GM21576 (cell line): ENCODE measurements around the gene ASMTL.
"Not testable (repeated sequence)": the region's sequence is repeated elsewhere in the genome, so short reads cannot be mapped to it uniquely, and the experiment has no call there.

ENCODE experiments used
- ATAC-seq: cut with Tn5 transposase; IDR thresholded peaks from one replicate; pipeline ENCODE4 v1.9.1; 2021; ENCODE audit warnings: mild to moderate bottlenecking, moderate library complexity; ENCODE audit not compliant: unreplicated experiment

The ASMTL gene

DNA sequence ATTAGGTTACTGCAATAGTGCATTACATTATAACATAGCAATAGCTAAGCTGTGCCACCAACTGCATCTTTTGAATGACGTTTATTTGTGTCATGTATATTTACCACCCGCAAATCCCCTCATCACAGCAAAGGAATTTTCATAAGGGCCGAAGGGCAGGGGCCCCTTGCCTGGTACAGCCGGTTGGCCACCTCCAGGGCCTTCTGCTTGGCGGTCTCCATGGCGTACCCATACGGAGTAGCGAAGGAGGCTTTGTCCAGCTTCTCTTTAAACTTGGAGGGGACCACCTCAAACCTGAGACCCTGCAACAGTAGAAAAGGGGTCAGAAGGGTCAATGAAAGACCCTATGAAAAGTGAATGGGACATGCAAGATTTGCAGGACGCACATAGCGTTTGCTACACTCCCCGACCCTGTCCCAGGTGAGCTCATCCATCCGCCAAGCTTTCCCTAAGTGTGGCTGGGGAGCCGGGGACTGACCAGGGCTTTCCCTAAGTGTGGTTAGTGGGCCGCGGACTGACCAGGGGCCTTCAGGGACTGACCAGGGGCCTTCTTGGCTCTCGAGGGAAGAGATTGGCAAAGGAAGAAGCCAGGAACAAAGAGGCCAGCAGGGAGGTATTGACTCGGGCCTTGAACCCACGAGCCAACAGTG, 10.6 kb downstream of the ASMTL start:
- ATAC-seq, result no peak

DNA sequence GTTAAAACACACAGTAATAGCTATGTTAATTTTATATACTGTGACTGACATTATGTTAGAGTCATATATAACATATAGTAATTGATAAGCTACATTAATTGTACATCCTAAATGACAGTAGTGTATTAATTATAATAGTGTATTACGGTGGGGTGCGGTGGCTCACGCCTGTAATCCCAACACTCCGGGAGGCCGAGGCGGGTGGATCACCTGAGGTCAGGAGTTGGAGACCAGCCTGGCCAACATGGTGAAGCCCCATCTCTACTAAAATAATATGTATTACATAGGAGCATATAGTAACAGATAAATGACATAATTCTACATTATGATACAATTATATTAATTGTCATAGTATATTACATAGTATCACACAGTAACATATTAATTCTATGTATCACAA, 12.2 kb downstream of the ASMTL start:
- no peak for ATAC-seq

DNA sequence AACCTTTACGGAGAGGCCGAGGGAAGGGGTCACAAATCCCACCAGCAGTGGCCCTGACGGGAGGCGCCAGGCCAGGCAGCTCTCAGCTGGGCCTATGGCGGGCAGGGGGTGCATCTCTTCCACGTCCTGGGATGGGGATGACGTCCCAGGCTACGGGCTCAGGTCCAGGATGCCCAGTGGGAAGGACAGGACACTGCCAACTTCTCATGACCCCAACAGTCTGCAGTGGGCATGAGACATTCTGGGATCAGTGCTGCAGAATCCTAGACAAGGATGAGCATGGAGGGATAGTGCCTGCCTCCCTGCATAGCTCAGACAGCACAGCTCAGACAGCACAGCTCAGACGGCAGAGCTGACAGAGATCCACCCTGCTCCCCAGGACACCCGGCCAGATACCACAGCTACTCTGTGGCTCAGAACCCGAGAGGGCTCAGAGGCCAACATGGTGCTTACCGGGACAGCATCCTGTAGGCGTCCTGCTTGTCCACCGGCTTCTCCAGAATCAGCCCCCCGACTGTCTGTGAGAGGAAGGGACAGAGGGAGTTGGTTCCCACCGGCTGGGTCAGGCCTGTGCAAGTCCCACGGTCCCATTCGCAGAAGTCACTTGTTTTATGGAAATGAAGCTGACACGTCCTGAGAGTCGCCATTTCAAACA, 17.3 kb downstream of the ASMTL start:
- ATAC-seq, result no peak

DNA sequence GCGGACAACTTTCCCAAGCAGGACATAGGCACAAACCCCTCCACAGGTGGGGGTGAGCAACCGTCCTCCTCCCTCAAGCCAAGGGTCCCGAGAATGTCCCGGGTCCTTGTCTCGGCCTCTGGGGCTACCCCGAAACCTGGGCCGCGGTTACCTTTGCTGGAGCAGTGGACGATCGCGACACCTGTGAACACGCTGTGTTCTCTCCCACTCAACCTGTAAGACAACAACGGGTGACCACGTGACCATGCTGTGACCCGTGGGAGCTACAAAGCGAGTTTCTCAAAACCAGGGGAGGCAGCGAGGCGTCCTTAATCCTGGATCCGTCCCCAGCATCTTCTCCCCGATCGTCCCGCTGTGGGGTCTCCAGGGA, 17.9 kb downstream of the ASMTL start:
- no peak for ATAC-seq

DNA sequence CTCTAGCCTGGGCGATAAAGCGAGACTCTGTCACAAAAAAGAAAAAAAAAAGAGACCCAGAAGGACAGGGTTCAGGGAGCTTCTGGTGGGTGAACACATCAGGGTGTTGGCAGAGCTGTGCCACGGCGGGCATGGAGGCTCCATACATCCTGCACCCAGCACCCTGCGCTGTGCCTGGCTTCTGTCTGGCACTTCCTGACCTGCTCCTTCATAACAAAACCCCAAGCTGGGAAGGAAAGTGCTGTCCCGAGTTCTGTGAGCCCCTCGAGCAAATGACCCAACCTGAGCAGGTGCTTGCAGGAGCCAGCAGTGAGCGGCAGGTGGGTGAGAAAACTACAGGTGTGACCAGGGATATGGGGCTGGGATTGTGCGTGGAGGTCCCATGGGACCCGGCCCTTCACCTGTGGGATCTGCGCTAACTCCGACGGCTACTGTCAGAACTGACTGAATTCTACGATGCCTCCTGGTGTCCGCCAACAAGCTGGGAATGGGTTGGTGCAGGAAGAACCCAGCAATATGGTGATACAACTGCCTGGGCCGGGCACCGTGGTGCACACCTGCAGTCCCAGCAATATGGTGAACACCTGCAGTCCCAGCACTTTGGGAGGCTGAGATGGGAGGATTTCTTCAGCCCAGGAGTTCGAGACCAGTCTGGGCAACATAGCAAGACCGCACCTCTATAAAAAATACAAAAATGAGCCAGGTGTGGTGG, 18.9 kb downstream of the ASMTL start:
- ATAC-seq, result no peak

DNA sequence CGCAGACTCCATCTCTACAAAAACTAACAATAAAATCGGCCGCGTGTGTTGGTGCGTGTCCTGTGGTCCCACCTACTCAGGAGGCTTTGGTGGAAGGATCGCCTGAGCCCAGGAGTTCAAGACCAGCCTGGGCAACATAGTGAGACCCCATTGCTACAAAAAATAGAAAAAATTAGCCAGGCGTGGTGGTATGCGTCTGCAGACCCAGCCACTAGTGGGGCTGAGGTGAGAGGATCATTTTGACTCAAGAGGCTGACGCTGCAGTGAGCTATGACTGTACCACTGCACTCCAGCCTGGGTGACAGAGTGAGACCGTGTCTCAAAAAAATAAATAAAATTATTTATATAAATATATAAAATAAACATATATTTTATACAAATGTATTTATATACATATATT, 22.3 kb downstream of the ASMTL start:
- no peak for ATAC-seq

DNA sequence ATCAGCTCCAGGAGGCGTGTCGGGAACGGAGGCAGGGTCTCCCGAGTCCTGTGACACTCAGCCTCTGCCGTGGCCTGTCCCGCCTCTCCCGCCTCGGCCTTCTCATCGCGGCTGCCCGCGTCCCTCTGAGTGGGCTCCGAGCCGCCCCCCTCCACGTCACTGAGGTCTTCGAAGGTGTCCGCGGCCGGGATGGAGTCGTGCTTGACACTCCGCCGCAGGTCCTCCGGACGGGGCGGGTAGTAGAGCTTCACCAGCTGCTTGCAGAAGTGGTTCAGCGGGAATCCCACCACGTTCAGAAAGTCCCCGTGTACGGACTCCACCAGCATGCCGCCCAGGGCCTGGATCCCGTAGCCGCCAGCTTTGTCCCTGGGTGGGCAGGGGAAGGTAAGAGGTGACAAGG, 25.0 kb downstream of the ASMTL start:
- ATAC-seq, result no peak

DNA sequence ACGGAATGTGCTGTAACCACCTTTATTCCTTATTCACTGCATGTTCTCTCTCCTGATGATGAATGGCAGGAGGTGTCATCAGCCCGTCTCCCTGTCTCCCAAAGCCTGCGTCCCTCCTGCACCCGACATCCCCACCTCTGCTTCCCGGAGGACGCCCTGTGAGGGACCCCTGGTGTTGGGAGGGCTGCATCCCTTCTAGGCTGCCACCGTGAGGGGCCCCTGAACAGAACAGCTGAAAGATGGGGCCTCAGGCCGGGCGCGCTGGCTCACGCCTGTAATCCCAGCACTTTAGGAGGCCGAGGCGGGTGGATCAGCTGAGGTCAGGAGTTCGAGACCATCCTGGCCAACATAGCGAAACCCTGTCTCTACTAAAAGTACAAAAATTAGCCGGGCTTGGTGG, 26.4 kb downstream of the ASMTL start:
- not testable (repeated sequence) for ATAC-seq

DNA sequence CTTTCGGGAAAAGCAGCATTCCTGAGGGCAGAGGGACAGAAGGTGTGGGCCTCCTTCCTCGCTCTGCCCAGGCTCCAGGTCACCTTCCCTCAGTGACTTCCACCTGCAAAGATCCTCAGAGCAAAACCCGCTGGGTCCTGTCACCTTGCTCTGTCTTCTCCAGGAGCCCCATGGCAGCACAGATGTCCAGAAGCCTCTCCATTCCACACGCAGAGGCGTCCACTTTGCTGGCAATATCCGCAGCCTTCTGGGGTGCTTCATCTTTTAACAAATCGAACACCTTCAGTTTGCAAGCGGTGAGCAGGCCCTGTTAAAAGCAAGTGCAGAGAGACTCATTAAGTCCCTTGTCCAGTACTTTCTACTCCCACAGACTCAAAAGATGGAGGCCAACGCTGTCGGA, 27.3 kb downstream of the ASMTL start:
- ATAC-seq, result no peak

DNA sequence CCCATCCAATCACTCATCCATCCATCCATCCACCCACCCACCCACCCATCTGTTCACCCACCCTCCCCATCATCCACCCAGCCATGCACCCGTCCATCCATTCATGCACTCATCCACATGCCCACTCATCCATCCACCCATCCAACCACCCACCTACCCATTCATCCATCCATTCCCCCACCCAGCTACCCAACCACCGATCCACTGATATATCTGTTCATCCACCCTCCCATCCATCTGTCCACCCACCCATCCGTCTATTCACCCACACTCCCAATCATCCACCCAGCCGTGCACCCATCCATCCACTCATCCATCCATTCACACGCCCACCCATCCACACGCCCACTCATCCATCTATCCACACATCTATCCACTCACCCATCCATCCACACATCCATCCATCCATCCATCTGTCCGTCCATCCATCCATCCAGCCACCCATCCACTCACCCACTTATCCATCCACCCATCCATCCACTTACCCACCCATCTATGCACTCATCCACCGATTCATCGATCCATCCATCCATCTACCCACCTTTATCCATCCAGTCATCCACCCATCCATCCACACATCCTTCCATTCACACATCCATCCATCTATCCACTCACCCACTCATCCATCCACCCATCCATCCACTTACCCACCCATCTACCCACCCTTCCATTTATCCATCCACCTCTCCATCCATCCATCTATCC, 28.4 kb downstream of the ASMTL start:
- ATAC-seq, result no peak

DNA sequence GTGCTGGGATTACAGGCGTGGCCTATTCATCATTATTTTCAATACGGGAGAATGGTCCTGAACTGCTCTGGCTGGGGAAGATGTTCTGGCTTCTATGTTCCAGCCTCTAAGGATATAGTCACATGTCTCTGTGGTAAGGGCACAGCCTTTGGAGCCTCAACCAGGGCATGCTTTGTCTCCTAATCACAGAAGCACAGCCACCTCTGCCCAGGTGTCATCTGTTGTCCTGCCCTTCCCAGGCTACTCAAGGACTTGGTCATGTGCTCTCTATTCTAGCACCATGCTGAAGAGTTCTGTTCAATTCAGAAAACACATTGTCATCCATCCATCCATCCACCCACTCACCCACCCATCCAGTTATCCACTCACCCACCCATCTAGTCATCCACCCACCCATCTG, 29.5 kb downstream of the ASMTL start:
- ATAC-seq, result no peak

DNA sequence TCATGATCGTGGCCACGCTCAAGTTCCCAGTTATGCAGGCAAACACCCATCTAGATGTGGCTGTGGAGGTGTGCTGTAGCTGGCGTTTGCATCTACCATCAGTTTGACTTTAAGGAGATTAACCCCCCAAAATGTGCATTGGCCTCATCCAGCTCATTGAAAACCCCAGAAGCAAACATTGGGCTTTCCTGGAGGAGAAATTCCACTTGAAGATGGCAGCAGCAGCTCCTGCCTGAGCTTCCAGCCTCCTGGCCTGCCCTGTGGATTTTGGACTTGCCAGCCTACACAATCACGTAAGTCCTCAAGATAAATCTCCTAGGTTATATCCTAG, 30.6 kb downstream of the ASMTL start:
- no peak for ATAC-seq

DNA sequence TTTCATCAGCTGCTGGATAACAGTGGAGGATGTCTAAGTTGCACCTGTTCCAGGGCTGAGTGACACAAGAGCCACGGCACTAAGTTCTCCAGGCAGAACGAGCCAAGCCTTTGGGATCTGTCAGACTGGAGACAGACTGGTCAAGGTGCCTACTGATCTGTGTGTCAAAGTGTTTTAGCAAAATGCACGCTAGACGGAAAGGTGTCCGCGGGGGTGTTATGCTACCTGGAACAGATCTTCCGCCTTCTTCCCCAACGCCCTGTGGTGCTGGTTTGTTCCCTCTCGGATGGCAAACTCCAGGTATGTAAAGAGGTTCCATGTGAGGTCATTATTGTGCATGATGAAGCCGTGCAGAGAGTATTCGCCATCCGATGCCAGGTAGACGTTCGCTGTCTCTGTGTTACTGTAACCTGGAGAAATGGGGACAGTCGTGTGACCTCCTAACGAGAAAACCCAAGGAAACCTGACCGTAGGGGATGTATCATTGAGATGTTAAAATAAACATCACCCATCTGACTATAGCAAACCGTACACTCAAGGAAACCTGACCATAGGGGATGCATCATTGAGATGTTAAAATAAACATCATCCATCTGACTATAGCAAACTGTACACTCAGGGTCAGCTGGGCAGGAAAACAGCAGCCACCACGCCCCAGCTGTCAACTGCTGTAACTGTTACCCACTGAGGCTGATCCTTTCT, 31.1 kb downstream of the ASMTL start:
- ATAC-seq, result no peak

DNA sequence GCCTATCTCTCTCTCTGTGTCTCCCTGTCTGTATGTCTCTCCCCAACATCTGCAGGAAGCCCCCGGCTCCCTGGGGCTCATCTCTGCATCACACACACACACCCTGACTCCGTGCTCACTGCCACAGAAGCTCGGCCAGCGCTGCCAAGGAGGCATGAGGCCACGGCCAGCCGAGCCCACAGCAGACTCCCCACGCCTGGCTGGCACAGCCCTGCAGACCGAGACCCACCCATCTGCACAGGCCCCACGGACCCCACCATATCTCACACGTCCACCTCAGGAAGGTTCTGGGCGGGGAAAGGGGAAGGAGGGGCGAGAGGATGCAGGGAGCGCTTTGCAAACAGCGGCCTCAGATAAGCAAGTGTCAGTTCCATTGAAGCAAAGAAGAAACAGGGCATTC, 32.3 kb downstream of the ASMTL start:
- ATAC-seq, result no peak

DNA sequence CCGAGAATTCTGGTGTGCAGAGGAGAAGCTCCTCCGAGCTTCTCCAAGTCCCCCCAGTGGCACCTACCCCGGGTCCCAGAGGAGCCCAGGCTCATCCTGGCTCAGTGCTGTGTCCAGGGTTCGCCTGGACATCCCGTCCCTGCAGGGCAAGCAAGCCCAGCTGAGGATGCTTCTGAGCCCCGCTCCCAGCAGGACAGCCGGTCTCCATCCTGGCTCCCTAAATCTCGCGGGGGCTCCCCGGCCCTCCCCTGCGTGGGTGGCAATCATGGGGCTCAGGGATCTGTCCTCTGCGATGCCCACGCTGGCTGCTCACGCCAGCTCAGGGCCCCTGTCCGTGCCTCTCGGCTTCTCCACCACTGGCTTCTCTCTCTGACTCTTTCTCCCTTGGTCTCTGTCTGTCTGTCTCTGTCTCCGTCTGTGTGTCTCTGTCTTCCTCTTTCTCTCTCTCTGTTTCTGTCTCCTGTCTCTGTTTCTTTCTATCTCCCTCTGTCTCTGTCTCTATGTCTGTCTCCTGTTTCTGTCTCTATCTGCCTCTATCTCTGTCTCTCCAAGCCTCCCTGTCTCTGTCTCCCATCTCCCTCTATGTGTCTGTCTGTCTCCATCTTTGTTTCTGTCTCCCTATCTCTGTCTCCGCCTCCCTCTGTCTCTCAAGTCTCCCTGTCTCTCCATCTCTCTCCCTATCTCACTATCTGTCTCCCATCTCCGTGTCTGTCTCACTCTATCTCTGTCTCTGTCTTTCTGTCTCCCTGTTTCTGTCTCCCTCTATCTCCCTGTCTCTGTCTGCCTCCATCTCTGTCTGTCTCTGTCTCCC, 33.0 kb downstream of the ASMTL start:
- ATAC-seq, result no peak

DNA sequence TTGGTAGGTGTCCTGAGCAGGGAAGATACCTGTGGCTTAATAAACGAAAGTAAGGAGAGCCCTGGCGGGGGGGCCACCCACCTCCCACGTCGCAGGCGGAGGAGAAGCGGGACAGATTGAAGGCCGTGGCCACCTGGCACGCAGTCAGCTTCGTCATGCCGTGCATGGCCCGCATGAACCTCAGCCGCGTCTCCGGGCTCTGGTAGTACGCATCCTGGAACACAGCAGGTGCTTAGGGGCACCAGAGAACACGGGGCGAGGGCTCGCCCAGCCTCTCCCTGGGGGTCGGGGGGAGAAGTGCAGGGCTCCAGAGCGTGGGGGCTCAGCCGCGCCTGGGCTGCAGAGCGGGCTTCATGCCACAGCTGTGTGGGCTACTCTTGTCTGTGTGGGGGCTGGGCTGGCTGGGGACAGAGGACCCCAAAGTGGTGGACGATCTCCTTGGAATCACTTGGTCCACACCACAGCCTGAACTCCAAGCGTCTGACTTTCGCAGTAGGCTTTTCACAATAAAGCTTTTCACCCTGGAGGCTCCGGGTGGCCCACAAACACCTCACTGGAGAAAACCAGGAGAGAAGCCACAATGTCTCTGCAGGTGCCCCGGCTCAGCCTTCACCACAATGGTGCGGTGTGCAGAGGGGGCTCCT, 33.7 kb downstream of the ASMTL start:
- ATAC-seq, result no peak

DNA sequence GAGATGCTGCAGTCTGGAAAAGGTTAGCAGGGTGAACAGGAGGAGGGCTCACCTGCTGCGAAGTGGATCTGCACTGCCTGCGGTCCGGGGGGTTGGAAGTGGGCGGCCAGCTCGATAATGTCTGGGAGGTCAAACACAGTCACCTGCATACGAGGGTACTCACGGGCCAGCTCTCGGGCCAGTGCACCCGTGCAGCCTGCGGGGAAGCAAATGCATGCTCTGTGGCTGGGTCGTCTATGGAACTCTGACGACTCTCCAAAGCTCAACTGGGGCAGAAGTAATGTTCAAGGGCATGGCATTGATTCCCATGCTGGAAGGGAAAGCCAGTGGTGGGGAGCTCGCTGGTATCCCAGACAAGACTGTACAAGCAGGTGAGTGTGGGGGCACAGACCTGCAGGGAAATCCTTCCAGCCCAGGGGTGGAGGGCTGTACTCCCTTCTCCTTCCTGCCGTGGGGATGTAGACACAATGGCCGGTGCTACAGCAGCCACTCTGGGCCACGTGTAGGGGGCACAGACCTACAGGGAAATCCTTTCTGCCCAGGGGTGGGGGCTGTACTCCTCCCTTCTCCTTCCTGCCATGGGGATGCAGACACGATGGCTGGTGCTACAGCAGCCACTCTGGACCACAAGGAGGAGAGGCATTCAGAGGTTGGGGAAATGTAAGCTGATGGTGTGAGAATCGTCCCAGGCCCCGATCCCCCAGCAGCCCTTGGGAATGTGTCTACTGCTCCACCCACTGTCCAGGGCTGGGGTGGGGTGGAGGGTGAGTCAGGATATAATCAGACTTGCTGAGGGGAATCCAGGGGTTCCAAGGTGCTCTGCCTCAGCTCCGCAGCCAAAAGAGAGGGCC, 34.6 kb downstream of the ASMTL start:
- no peak for ATAC-seq

DNA sequence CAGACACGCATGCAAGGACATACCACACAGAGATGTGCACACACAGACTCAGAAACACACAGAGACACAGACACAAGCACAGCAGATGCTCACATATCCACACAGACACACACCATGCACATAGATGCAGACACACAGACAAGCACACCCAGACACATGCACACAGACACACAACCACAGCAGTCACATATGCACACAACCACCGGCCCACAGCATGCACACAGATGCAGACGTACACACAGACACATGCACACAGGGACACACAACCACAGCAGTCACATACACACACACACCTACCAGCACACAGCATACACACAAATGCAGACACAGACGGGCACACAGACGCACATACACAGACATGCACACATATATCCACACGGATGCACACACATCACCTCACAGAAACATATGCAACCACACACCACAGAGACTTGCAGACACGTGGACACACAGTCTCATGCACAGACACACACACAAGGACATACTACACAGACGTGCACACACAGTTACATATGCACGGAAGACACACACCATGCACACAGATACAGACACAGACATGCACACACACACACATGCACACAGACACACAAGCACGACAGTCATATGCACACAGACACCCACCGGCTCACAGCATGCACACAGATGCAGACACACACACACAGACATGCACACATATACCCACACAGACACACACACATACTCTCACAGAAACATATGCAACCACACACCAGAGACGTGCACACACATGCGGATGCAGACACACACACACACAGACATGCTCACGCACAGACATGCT, 35.5 kb downstream of the ASMTL start:
- no peak for ATAC-seq
